Measurements from ENCODE around the gene IGF1.
"Not testable (repeated sequence)": the region's sequence is repeated elsewhere in the genome, so short reads cannot be mapped to it uniquely, and the experiment has no call there.

IGF1 gene

GRCh38 chr12:102364709-102365108, 115.7 kb downstream of the IGF1 start:
- Histone ChIP-seq H4K8ac (ENCODE audit: low read depth, low read length) (no peak overlapping the region), H3K4ac (ENCODE audit: low read length) (no peak overlapping the region), H2BK120ac (ENCODE audit: low read depth, low read length) (no peak overlapping the region), H3K23ac (ENCODE audit: low read depth, low read length, poor library complexity) (no peak overlapping the region), H3K4me1 (ENCODE audit: control insufficient read depth in 2 of 2, insufficient read depth in 1 of 2, low read depth in 1 of 2, low read length in 2 of 2) (no peaks in the 10 kb centered on the region), H3K18ac (ENCODE audit: low read length) (no peak overlapping the region), H2BK15ac (ENCODE audit: low read length) (no peak overlapping the region), H2BK12ac (ENCODE audit: low read length) (no peak overlapping the region), H2AFZ (ENCODE audit: low read length) (no peak overlapping the region), H4K91ac (ENCODE audit: low read depth, low read length, poor library complexity) (no peak overlapping the region), H3K27me3 (ENCODE audit: control insufficient read depth in 3 of 3, insufficient read depth in 3 of 3, low read depth in 1 of 3, low read length in 3 of 3) (no peaks in the 10 kb centered on the region), H3K36me3 (replicated peaks in 1 of 2; ENCODE audit: control insufficient read depth in 2 of 2, insufficient read depth in 2 of 2, low read length in 2 of 2) (no peaks in the 10 kb centered on the region), H3K27ac (replicated peaks; ENCODE audit: low read length) (no peak overlapping the region), H3K4me3 (ENCODE audit: low read length in 2 of 2) (no peak overlapping the region), H3K4me2 (ENCODE audit: insufficient read depth, low read length, poor library complexity, severe bottlenecking) (no peak overlapping the region), H2AK5ac (ENCODE audit: low read depth, low read length) (no peak overlapping the region), H2BK5ac (ENCODE audit: low read length) (no peak overlapping the region), H3K9me3 (replicated peaks in 1 of 2; ENCODE audit: control insufficient read depth in 2 of 2, insufficient read depth in 1 of 2, low read depth in 1 of 2, low read length in 2 of 2) (peaks cover 0 to 2% of the 10 kb centered on the region in 2 donors), H3K9ac (ENCODE audit: low read depth, low read length, poor library complexity) (no peak overlapping the region), H3K79me1 (ENCODE audit: low read depth, low read length) (no peaks in the 10 kb centered on the region), H3K14ac (ENCODE audit: low read length) (no peak overlapping the region)
- WGBS, 2 donors (ENCODE audit: extremely low coverage in 2 of 2, insufficient read length in 2 of 2, insufficient replicate concordance in 1 of 2), result no CpG with 5 or more reads among the region's 1 CpG
- no peak for DNase-seq (ENCODE audit: low spot score)

- Histone ChIP-seq H3K4me3 (ENCODE audit: low read length in 2 of 2) (no peak overlapping the region), H3K9me3 (replicated peaks in 1 of 2; ENCODE audit: control insufficient read depth in 2 of 2, insufficient read depth in 1 of 2, low read depth in 1 of 2, low read length in 2 of 2) (peaks cover 0 to 3% of the 10 kb centered on the region in 2 donors), H3K4ac (ENCODE audit: low read length) (no peak overlapping the region), H3K14ac (ENCODE audit: low read length) (no peak overlapping the region), H3K18ac (ENCODE audit: low read length) (no peak overlapping the region), H3K36me3 (replicated peaks in 1 of 2; ENCODE audit: control insufficient read depth in 2 of 2, insufficient read depth in 2 of 2, low read length in 2 of 2) (no peaks in the 10 kb centered on the region), H3K9ac (ENCODE audit: low read depth, low read length, poor library complexity) (no peak overlapping the region), H2BK5ac (ENCODE audit: low read length) (no peak overlapping the region), H4K91ac (ENCODE audit: low read depth, low read length, poor library complexity) (no peak overlapping the region), H3K4me2 (ENCODE audit: insufficient read depth, low read length, poor library complexity, severe bottlenecking) (no peak overlapping the region), H2AK5ac (ENCODE audit: low read depth, low read length) (no peak overlapping the region), H3K27me3 (ENCODE audit: control insufficient read depth in 3 of 3, insufficient read depth in 3 of 3, low read depth in 1 of 3, low read length in 3 of 3) (no peaks in the 10 kb centered on the region), H2BK12ac (ENCODE audit: low read length) (no peak overlapping the region), H4K8ac (ENCODE audit: low read depth, low read length) (no peak overlapping the region), H3K79me1 (ENCODE audit: low read depth, low read length) (no peaks in the 10 kb centered on the region), H3K4me1 (ENCODE audit: control insufficient read depth in 2 of 2, insufficient read depth in 1 of 2, low read depth in 1 of 2, low read length in 2 of 2) (no peaks in the 10 kb centered on the region), H3K23ac (ENCODE audit: low read depth, low read length, poor library complexity) (no peak overlapping the region), H2AFZ (ENCODE audit: low read length) (no peak overlapping the region), H2BK120ac (ENCODE audit: low read depth, low read length) (no peak overlapping the region), H2BK15ac (ENCODE audit: low read length) (no peak overlapping the region), H3K27ac (replicated peaks; ENCODE audit: low read length) (no peak overlapping the region)
- DNase-seq (ENCODE audit: low spot score), result no peak
- WGBS, 2 donors (ENCODE audit: extremely low coverage in 2 of 2, insufficient read length in 2 of 2, insufficient replicate concordance in 1 of 2), result no CpG with 5 or more reads among the region's 2 CpGs
These were observed 123.7 kb downstream of the IGF1 start for GRCh38 chr12:102356690-102357089.

DNA sequence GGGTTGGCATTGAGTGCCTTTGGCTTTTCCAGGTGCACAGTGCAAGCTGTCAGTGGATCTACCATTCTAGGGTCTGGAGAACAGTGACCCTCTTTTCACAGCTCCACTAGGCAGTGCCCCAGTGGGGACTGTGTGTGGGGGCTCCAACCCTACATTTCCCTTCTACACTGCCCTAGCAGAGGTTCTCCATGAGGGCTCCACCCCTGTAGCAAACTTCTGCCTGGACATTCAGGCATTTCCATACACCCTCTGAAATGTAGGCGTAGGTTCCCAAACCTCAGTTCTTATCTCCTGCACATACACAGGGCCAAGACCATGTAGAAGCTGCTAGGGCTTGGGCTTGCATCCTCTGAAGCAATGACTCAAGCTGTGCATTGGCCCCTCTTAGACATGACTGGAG, 126.1 kb downstream of the IGF1 start:
- H3K36me3 ChIP-seq (replicated peaks in 1 of 2; ENCODE audit: control insufficient read depth in 2 of 2, insufficient read depth in 2 of 2, low read length in 2 of 2); H3K4me1 ChIP-seq (ENCODE audit: control insufficient read depth in 2 of 2, insufficient read depth in 1 of 2, low read depth in 1 of 2, low read length in 2 of 2); H3K9ac ChIP-seq (ENCODE audit: low read depth, low read length, poor library complexity); H4K8ac ChIP-seq (ENCODE audit: low read depth, low read length); H2AK5ac ChIP-seq (ENCODE audit: low read depth, low read length); H2BK15ac ChIP-seq (ENCODE audit: low read length); DNase-seq (ENCODE audit: low spot score); H3K14ac ChIP-seq (ENCODE audit: low read length); H3K23ac ChIP-seq (ENCODE audit: low read depth, low read length, poor library complexity); H3K27me3 ChIP-seq (ENCODE audit: control insufficient read depth in 3 of 3, insufficient read depth in 3 of 3, low read depth in 1 of 3, low read length in 3 of 3); H3K4ac ChIP-seq (ENCODE audit: low read length); H4K91ac ChIP-seq (ENCODE audit: low read depth, low read length, poor library complexity); H3K9me3 ChIP-seq (replicated peaks in 1 of 2; ENCODE audit: control insufficient read depth in 2 of 2, insufficient read depth in 1 of 2, low read depth in 1 of 2, low read length in 2 of 2); H2AFZ ChIP-seq (ENCODE audit: low read length); H2BK120ac ChIP-seq (ENCODE audit: low read depth, low read length); H2BK12ac ChIP-seq (ENCODE audit: low read length); H3K18ac ChIP-seq (ENCODE audit: low read length); H3K4me3 ChIP-seq (ENCODE audit: low read length in 2 of 2); H3K27ac ChIP-seq (replicated peaks; ENCODE audit: low read length); H3K79me1 ChIP-seq (ENCODE audit: low read depth, low read length); H3K4me2 ChIP-seq (ENCODE audit: insufficient read depth, low read length, poor library complexity, severe bottlenecking); H2BK5ac ChIP-seq (ENCODE audit: low read length): not testable (repeated sequence)
- WGBS, 2 donors (ENCODE audit: extremely low coverage in 2 of 2, insufficient read length in 2 of 2, insufficient replicate concordance in 1 of 2), result no CpG with 5 or more reads among the region's 1 CpG

- H2BK5ac ChIP-seq (ENCODE audit: low read length), result no peak overlapping the region
- H4K8ac ChIP-seq (ENCODE audit: low read depth, low read length), result no peak overlapping the region
- H4K91ac ChIP-seq (ENCODE audit: low read depth, low read length, poor library complexity), result no peak overlapping the region
- no peak for DNase-seq (ENCODE audit: low spot score)
- WGBS, 2 donors (ENCODE audit: extremely low coverage in 2 of 2, insufficient read length in 2 of 2, insufficient replicate concordance in 1 of 2), result no CpG with 5 or more reads among the region's 4 CpGs
- H2BK15ac ChIP-seq (ENCODE audit: low read length), result no peak overlapping the region
- no peak overlapping the region for H3K4me2 ChIP-seq (ENCODE audit: insufficient read depth, low read length, poor library complexity, severe bottlenecking)
- H3K79me1 ChIP-seq (ENCODE audit: low read depth, low read length), result no peaks in the 10 kb centered on the region
- H3K18ac ChIP-seq (ENCODE audit: low read length), result no peak overlapping the region
- no peak overlapping the region for H2AFZ ChIP-seq (ENCODE audit: low read length)
- H3K4me1 ChIP-seq (ENCODE audit: control insufficient read depth in 2 of 2, insufficient read depth in 1 of 2, low read depth in 1 of 2, low read length in 2 of 2), result no peaks in the 10 kb centered on the region
- no peak overlapping the region for H3K4ac ChIP-seq (ENCODE audit: low read length)
- no peak overlapping the region for H3K23ac ChIP-seq (ENCODE audit: low read depth, low read length, poor library complexity)
- no peak overlapping the region for H3K14ac ChIP-seq (ENCODE audit: low read length)
- H2BK120ac ChIP-seq (ENCODE audit: low read depth, low read length), result no peak overlapping the region
- H3K27ac ChIP-seq (replicated peaks; ENCODE audit: low read length), result no peak overlapping the region
- H3K36me3 ChIP-seq (replicated peaks in 1 of 2; ENCODE audit: control insufficient read depth in 2 of 2, insufficient read depth in 2 of 2, low read length in 2 of 2), result no peaks in the 10 kb centered on the region
- H3K9ac ChIP-seq (ENCODE audit: low read depth, low read length, poor library complexity), result no peak overlapping the region
- H2BK12ac ChIP-seq (ENCODE audit: low read length), result no peak overlapping the region
- H2AK5ac ChIP-seq (ENCODE audit: low read depth, low read length), result no peak overlapping the region
- H3K27me3 ChIP-seq (ENCODE audit: control insufficient read depth in 3 of 3, insufficient read depth in 3 of 3, low read depth in 1 of 3, low read length in 3 of 3), result no peaks in the 10 kb centered on the region
- H3K4me3 ChIP-seq (ENCODE audit: low read length in 2 of 2), result no peak overlapping the region
- H3K9me3 ChIP-seq (replicated peaks in 1 of 2; ENCODE audit: control insufficient read depth in 2 of 2, insufficient read depth in 1 of 2, low read depth in 1 of 2, low read length in 2 of 2), result peaks cover 0 to 3% of the 10 kb centered on the region in 2 donors
These were observed 129.0 kb downstream of the IGF1 start for GRCh38 chr12:102351322-102351721.
